Karpas-422 (cell line): ENCODE measurements around the gene KIF4A. TPM values are rescaled to one million over a fixed set of nuclear protein-coding genes. Genes with fewer than 3 reads are reported as not detected.
A peak's percentile ranks its signal among the peaks of the same experiment; 100 is the strongest.
"Not testable (repeated sequence)": the region's sequence is repeated elsewhere in the genome, so short reads cannot be mapped to it uniquely, and the experiment has no call there.

Experiments used
- DNase-seq: peaks from one replicate; pipeline ENCODE4 v3.0.0-alpha.2; 2015
- H2AFZ ChIP-seq: fragments of 200-600 bp; sonication (generic); 2 replicates; pipeline ENCODE4 v1.6.1; 2014; ENCODE audit warnings: antibody characterized with exemption, low read length, mixed read lengths
- H3K27ac ChIP-seq: fragments of 200-600 bp; sonication (generic); 2 replicates; pipeline ENCODE4 v1.5.1; 2014; ENCODE audit warnings: mild to moderate bottlenecking, low read length, moderate library complexity
- H3K27me3 ChIP-seq: fragments of 200-600 bp; sonication (generic); 2 replicates; pipeline ENCODE4 v1.6.1; 2014; ENCODE audit warnings: low read length, mixed read lengths
- H3K36me3 ChIP-seq: fragments of 200-600 bp; sonication (generic); 2 replicates; pipeline ENCODE4 v1.6.1; 2014; ENCODE audit warnings: low read length, mixed read lengths; ENCODE audit not compliant: insufficient read depth
- H3K4me1 ChIP-seq: fragments of 200-600 bp; sonication (generic); 2 replicates; pipeline ENCODE4 v1.6.1; 2014; ENCODE audit warnings: mild to moderate bottlenecking, low read length, mixed read lengths
- H3K4me2 ChIP-seq: fragments of 200-600 bp; sonication (generic); 2 replicates; pipeline ENCODE4 v1.6.1; 2014; ENCODE audit warnings: low read length, low read depth, mild to moderate bottlenecking; ENCODE audit not compliant: poor library complexity, severe bottlenecking
- H3K4me3 ChIP-seq: fragments of 200-600 bp; sonication (generic); 2 replicates; pipeline ENCODE4 v1.5.1; 2014; ENCODE audit warnings: mild to moderate bottlenecking, antibody characterized with exemption, low read length, mixed read lengths
- H3K79me2 ChIP-seq: fragments of 200-600 bp; sonication (generic); 2 replicates; pipeline ENCODE4 v1.6.1; 2014; ENCODE audit warnings: mild to moderate bottlenecking, low read length, mixed read lengths
- H3K9ac ChIP-seq: fragments of 200-600 bp; sonication (generic); 2 replicates; pipeline ENCODE4 v1.6.0; 2014; ENCODE audit warnings: low read length
- H3K9me2 ChIP-seq: fragments of 200-600 bp; sonication (generic), shearing (Covaris generic); replicated peaks from 2 replicates; pipeline ENCODE4 v1.6.0; 2014; ENCODE audit warnings: mild to moderate bottlenecking, low read length, moderate library complexity; ENCODE audit not compliant: insufficient read depth
- H3K9me3 ChIP-seq: fragments of 300-700, 200-600 bp; sonication (generic); 2 replicates; pipeline ENCODE4 v1.6.1; 2014; ENCODE audit warnings: low read length, mixed read lengths
- H4K20me1 ChIP-seq: fragments of 200-600 bp; sonication (generic); 2 replicates; pipeline ENCODE4 v1.6.1; 2014; ENCODE audit warnings: mild to moderate bottlenecking, antibody characterized with exemption, low read length, low read depth; ENCODE audit not compliant: insufficient read depth
- total RNA-seq: library from RNA; depleted of rRNA; stranded (reverse); fragments of >200 nt; shearing (Covaris generic); gene quantifications from 2 replicates; pipeline ENCODE4 v1.2.3, GENCODE V29; 2014; ENCODE audit warnings: low replicate concordance

KIF4A gene
- total RNA-seq, 1 experiment from 2014 or later, result 12.6 TPM

- not testable (repeated sequence) for H3K79me2 ChIP-seq, H3K9me2 ChIP-seq, H3K36me3 ChIP-seq, H3K9me3 ChIP-seq, H3K4me3 ChIP-seq, H3K27me3 ChIP-seq, H3K9ac ChIP-seq, H3K4me1 ChIP-seq, H3K27ac ChIP-seq, DNase-seq, H4K20me1 ChIP-seq, H3K4me2 ChIP-seq, H2AFZ ChIP-seq
Observed at GRCh38 chrX:70274029-70274428, 15.9 kb upstream of the KIF4A start.

DNA sequence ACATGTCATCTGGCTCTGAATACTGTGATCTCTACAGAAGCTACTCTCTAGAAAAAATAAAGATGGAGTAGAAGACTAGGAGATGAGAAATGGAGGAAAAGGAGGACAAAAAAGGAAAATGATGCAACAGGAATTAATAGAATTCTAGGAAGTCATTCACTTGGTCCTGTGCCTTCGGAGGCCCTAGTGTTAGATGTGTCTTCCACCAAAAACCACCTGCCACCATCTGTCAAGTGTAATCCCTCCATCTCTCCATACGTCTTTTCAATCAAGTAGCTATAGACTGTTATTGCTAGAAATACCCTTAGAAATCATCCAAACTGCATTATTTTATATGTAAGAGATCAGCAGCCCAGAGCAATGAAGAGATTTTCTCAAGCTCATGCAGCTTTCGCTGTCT lies 10.8 kb upstream of the KIF4A start:
- H3K4me2 ChIP-seq, result no peak overlapping the region

GRCh38 chrX:70280573-70280972 lies 9.3 kb upstream of the KIF4A start:
- H3K4me3 ChIP-seq, result no peak overlapping the region

More for the DNA sequence above, 10.8 kb upstream of the KIF4A start:
- Histone ChIP-seq H3K4me1 (no peaks in the 10 kb centered on the region), H3K79me2 (no peaks in the 10 kb centered on the region), H3K9ac (no peak overlapping the region), H3K27me3 (no peaks in the 10 kb centered on the region), H3K9me3 (no peaks in the 10 kb centered on the region), H4K20me1 (no peaks in the 10 kb centered on the region), H3K4me3 (no peak overlapping the region), H3K9me2 (no peaks in the 10 kb centered on the region), H3K36me3 (no peaks in the 10 kb centered on the region), H3K27ac (no peak overlapping the region), H2AFZ (no peak overlapping the region)
- no peak for DNase-seq

GRCh38 chrX:70281951-70282350 lies 8.0 kb upstream of the KIF4A start, which contains the start of gene RAB41:
TSS of gene RAB41 (plus strand) at chrX:70282172. CDS start at chrX:70282218, 46 bp downstream.
- Histone ChIP-seq H3K79me2 (no peaks in the 10 kb centered on the region), H4K20me1 (no peaks in the 10 kb centered on the region), H3K9me2 (no peaks in the 10 kb centered on the region), H3K4me2 (no peak within 1 kb of the TSS), H3K4me3 (no peak within 1 kb of the TSS), H3K9me3 (no peaks in the 10 kb centered on the region), H3K9ac (no peak within 1 kb of the TSS), H3K27ac (no peak within 1 kb of the TSS), H3K36me3 (peaks cover 5% of the 10 kb centered on the region; the same call in 1 of the 2 replicates), H3K4me1 (no peaks in the 10 kb centered on the region), H3K27me3 (no peaks in the 10 kb centered on the region), H2AFZ (no peak within 1 kb of the TSS)
- no peak for DNase-seq

More at GRCh38 chrX:70280573-70280972, 9.3 kb upstream of the KIF4A start:
- no peaks in the 10 kb centered on the region for H3K9me3 ChIP-seq
- H3K27ac ChIP-seq, result no peak overlapping the region
- H2AFZ ChIP-seq, result no peak overlapping the region
- H3K27me3 ChIP-seq, result no peaks in the 10 kb centered on the region
- no peaks in the 10 kb centered on the region for H3K9me2 ChIP-seq
- no peaks in the 10 kb centered on the region for H3K79me2 ChIP-seq
- no peak for DNase-seq
- no peak overlapping the region for H3K4me2 ChIP-seq
- no peaks in the 10 kb centered on the region for H3K36me3 ChIP-seq
- no peak overlapping the region for H3K9ac ChIP-seq
- H3K4me1 ChIP-seq, result no peaks in the 10 kb centered on the region
- no peaks in the 10 kb centered on the region for H4K20me1 ChIP-seq

GRCh38 chrX:70289168-70289792 lies 624 bp upstream of the KIF4A start:
- Histone ChIP-seq H3K27ac (no peak overlapping the region), H3K9ac (peak overlapping the region; percentile 66), H3K27me3 (no peaks in the 10 kb centered on the region), H3K4me2 (peak overlapping the region; percentile 66), H3K4me1 (peaks cover 28% of the 10 kb centered on the region), H3K9me3 (no peaks in the 10 kb centered on the region), H2AFZ (no peak overlapping the region), H4K20me1 (no peaks in the 10 kb centered on the region), H3K36me3 (peaks cover 11% of the 10 kb centered on the region; the same call in 1 of the 2 replicates), H3K9me2 (no peaks in the 10 kb centered on the region), H3K4me3 (peak overlapping the region; percentile 72), H3K79me2 (peaks cover 44% of the 10 kb centered on the region)
- DNase-seq, result no peak

- Histone ChIP-seq H3K9ac (no peak overlapping the region), H3K4me1 (peaks cover 28% of the 10 kb centered on the region), H3K9me3 (no peaks in the 10 kb centered on the region), H4K20me1 (no peaks in the 10 kb centered on the region), H3K27ac (no peak overlapping the region), H3K9me2 (no peaks in the 10 kb centered on the region), H2AFZ (no peak overlapping the region), H3K79me2 (peaks cover 58% of the 10 kb centered on the region), H3K4me2 (peak overlapping the region; percentile 70), H3K36me3 (peaks cover 10% of the 10 kb centered on the region; the same call in 1 of the 2 replicates), H3K27me3 (no peaks in the 10 kb centered on the region), H3K4me3 (no peak overlapping the region)
- DNase-seq, result no peak
Observed at GRCh38 chrX:70292788-70293187, 2.9 kb downstream of the KIF4A start.

- no peaks in the 10 kb centered on the region for H3K27me3 ChIP-seq
- no peak overlapping the region for H3K4me2 ChIP-seq
- H3K4me1 ChIP-seq, result peaks cover 28% of the 10 kb centered on the region
- no peaks in the 10 kb centered on the region for H3K9me2 ChIP-seq
- no peak overlapping the region for H3K9ac ChIP-seq
- peaks cover 58% of the 10 kb centered on the region for H3K79me2 ChIP-seq
- DNase-seq, result no peak
- H4K20me1 ChIP-seq, result no peaks in the 10 kb centered on the region
- no peak overlapping the region for H3K4me3 ChIP-seq
- no peaks in the 10 kb centered on the region for H3K9me3 ChIP-seq
- H3K27ac ChIP-seq, result no peak overlapping the region
- H3K36me3 ChIP-seq, result peaks cover 10% of the 10 kb centered on the region; the same call in 1 of the 2 replicates
- H2AFZ ChIP-seq, result peak overlapping the region; percentile 16; the same call in 1 of the 2 replicates
Observed at GRCh38 chrX:70293621-70294020, 3.7 kb downstream of the KIF4A start.

- Histone ChIP-seq H3K9me2 (no peaks in the 10 kb centered on the region), H3K36me3 (peaks cover 41% of the 10 kb centered on the region; the same call in 1 of the 2 replicates), H3K9ac (no peak overlapping the region), H3K4me1 (no peaks in the 10 kb centered on the region), H3K4me3 (no peak overlapping the region), H3K27me3 (no peaks in the 10 kb centered on the region), H3K9me3 (no peaks in the 10 kb centered on the region), H4K20me1 (no peaks in the 10 kb centered on the region), H2AFZ (no peak overlapping the region), H3K79me2 (peaks cover 15% of the 10 kb centered on the region), H3K4me2 (no peak overlapping the region), H3K27ac (no peak overlapping the region)
- no peak for DNase-seq
Observed at GRCh38 chrX:70301716-70302115, 11.8 kb downstream of the KIF4A start.
